Right cardiac atrium (tissue), 5 donors: ENCODE data around the gene NFATC4. TPM values are rescaled to one million over a fixed set of nuclear protein-coding genes. Genes with fewer than 3 reads are reported as not detected.

ENCODE experiments used
- ATAC-seq, 2 donors: fragments of 200-7000 bp; cut with Tn5 transposase; one replicate each; pipeline versions ENCODE4 v1.8.0 to v1.9.1; 2020; ENCODE audit warnings: moderate library complexity in 2 of 2, mild to moderate bottlenecking in 1 of 2
- DNase-seq, 3 donors: peaks; one replicate each; pipeline ENCODE4 v3.0.0-alpha.2; 2020
- H3K27ac ChIP-seq: one replicate; pipeline ENCODE4 v1.5.1; 2013; ENCODE audit warnings: mild to moderate bottlenecking, low read length, control low read depth, moderate library complexity
- H3K27me3 ChIP-seq: one replicate; pipeline ENCODE4 v1.6.1; 2013; ENCODE audit not compliant: control insufficient read depth, insufficient read depth
- H3K4me1 ChIP-seq: one replicate; pipeline ENCODE4 v1.6.1; 2013; ENCODE audit warnings: low read length; ENCODE audit not compliant: control insufficient read depth, insufficient read depth
- H3K4me3 ChIP-seq: one replicate; pipeline ENCODE4 v1.5.1; 2013; ENCODE audit warnings: low read length, control low read depth
- H3K9me3 ChIP-seq: one replicate; pipeline ENCODE4 v1.6.1; 2013; ENCODE audit warnings: low read length; ENCODE audit not compliant: control insufficient read depth
- WGBS: extraction: QIAGEN DNeasy Blood & Tissue Kit; methylation state at CpG from one replicate; pipeline ENCODE4 v1.1.7; 2013; 5-methylcytosine and 5-hydroxymethylcytosine counted together
- intact Hi-C, 4 donors: fragments of 100-400 bp; cut with DNase I; formaldehyde crosslinking; loops; one replicate each; pipeline versions ENCODE4 v1.11.0 to v1.14.0; 2022 to 2023
- polyA plus RNA-seq: library from polyadenylated mRNA; stranded (reverse); fragments of 200-250 nt; gene quantifications from one replicate; pipeline ENCODE4 v1.2.3, GENCODE V29; 2013
- total RNA-seq, 4 donors: library from RNA; stranded (reverse); fragmentation: NEBNext Ultra II Directional; extraction: Animal tissue kit (Norgen Biotek cat#: 25700); gene quantifications; one replicate each; pipeline ENCODE4 v1.2.1, GENCODE V29; 2021
- donor health status: healthy with polysubstance abuse.
- donor health status: DM: no; HTN: yes; CAD: no.
- donor health status: DM: no; HTN: no; CAD: no.
- donor health status: DM: no; HTN: yes; CAD: no; lungs with severe emphysema.
- donor health status: DM: yes; HTN: yes; CAD: no.

The NFATC4 gene
- total and polyA plus RNA-seq, 5 donors, result 15.7 to 40.0 (median 30.3) TPM

GRCh38 chr14:24355009-24355408, 13.0 kb upstream of the NFATC4 start:
- no peak for DNase-seq

GRCh38 chr14:24356208-24356607, 11.8 kb upstream of the NFATC4 start:
- Histone ChIP-seq H3K9me3 (no peaks in the 10 kb centered on the region), H3K4me3 (no peak overlapping the region), H3K27ac (no peak overlapping the region), H3K27me3 (no peaks in the 10 kb centered on the region), H3K4me1 (no peaks in the 10 kb centered on the region)
- 85% methylated on average over 4 of the region's 4 CpGs for WGBS
- intact Hi-C loops, result no loop called here
- DNase-seq (no peak), ATAC-seq (no peak)

More at GRCh38 chr14:24355009-24355408, 13.0 kb upstream of the NFATC4 start:
- H3K27ac ChIP-seq, result no peak overlapping the region
- WGBS, result 86% methylated on average over 7 of the region's 7 CpGs
- H3K4me3 ChIP-seq, result no peak overlapping the region
- ATAC-seq, result no peak
- H3K4me1 ChIP-seq, result no peaks in the 10 kb centered on the region
- H3K27me3 ChIP-seq, result no peaks in the 10 kb centered on the region
- intact Hi-C loops, result no loop called here
- H3K9me3 ChIP-seq, result no peaks in the 10 kb centered on the region

GRCh38 chr14:24360281-24360680, 7.7 kb upstream of the NFATC4 start:
- H3K4me3 ChIP-seq, result no peak overlapping the region
- intact Hi-C loops, result loop anchor here in 1 of 4 donors (10.0 kb wide), 1 partner anchor 75 kb away; no protein-coding TSS in a partner anchor
- ATAC-seq, result no peak
- WGBS, result 96% methylated on average over 3 of the region's 3 CpGs
- DNase-seq, result no peak
- no peak overlapping the region for H3K27ac ChIP-seq
- H3K4me1 ChIP-seq, result no peaks in the 10 kb centered on the region
- H3K27me3 ChIP-seq, result no peaks in the 10 kb centered on the region
- H3K9me3 ChIP-seq, result no peaks in the 10 kb centered on the region

GRCh38 chr14:24361326-24361725, 6.7 kb upstream of the NFATC4 start:
- 68% methylated on average over 2 of the region's 2 CpGs for WGBS
- Histone ChIP-seq H3K27me3 (no peaks in the 10 kb centered on the region), H3K27ac (no peak overlapping the region), H3K9me3 (no peaks in the 10 kb centered on the region), H3K4me1 (no peaks in the 10 kb centered on the region), H3K4me3 (no peak overlapping the region)
- intact Hi-C loops, result loop anchor here in 1 of 4 donors (10.0 kb wide), 1 partner anchor 73 kb away; no protein-coding TSS in a partner anchor
- ATAC-seq (no peak), DNase-seq (no peak)

GRCh38 chr14:24362241-24362960, 5.6 kb upstream of the NFATC4 start:
- no peaks in the 10 kb centered on the region for H3K9me3 ChIP-seq
- no peak for DNase-seq
- no peak overlapping the region for H3K27ac ChIP-seq
- ATAC-seq, result no peak
- no peak overlapping the region for H3K4me3 ChIP-seq
- WGBS, result 49% methylated on average over 2 of the region's 2 CpGs
- intact Hi-C loops, result loop anchor here in 1 of 4 donors (10.0 kb wide), 1 partner anchor 72 kb away; no protein-coding TSS in a partner anchor
- no peaks in the 10 kb centered on the region for H3K27me3 ChIP-seq
- no peaks in the 10 kb centered on the region for H3K4me1 ChIP-seq

- intact Hi-C loops, result loop anchor here in 1 of 4 donors (10.0 kb wide), 1 partner anchor 71 kb away; no protein-coding TSS in a partner anchor
- 91% methylated on average over 5 of the region's 5 CpGs for WGBS
- no peak for ATAC-seq
Measured at GRCh38 chr14:24363401-24363800, 4.6 kb upstream of the NFATC4 start.

GRCh38 chr14:24364841-24365240, 3.1 kb upstream of the NFATC4 start:
- 68% methylated on average over 1 of the region's 1 CpG for WGBS
- intact Hi-C loops, result loop anchor here (5.0 to 10.0 kb wide), 3 partner anchors 47 to 70 kb away; no protein-coding TSS in a partner anchor
- Histone ChIP-seq H3K4me3 (no peak overlapping the region), H3K4me1 (no peaks in the 10 kb centered on the region), H3K27me3 (no peaks in the 10 kb centered on the region), H3K9me3 (no peaks in the 10 kb centered on the region), H3K27ac (no peak overlapping the region)
- DNase-seq, result no peak
- ATAC-seq, result no peak

More at GRCh38 chr14:24363401-24363800, 4.6 kb upstream of the NFATC4 start:
- DNase-seq, result no peak
- Histone ChIP-seq H3K4me1 (no peaks in the 10 kb centered on the region), H3K27ac (no peak overlapping the region), H3K9me3 (no peaks in the 10 kb centered on the region), H3K27me3 (no peaks in the 10 kb centered on the region), H3K4me3 (no peak overlapping the region)

- Histone ChIP-seq H3K27me3 (no peaks in the 10 kb centered on the region), H3K27ac (peak overlapping the region; percentile 95), H3K4me1 (no peaks in the 10 kb centered on the region), H3K9me3 (no peaks in the 10 kb centered on the region), H3K4me3 (peak overlapping the region; percentile 83)
- intact Hi-C loops, result loop anchor here (2.0 to 10.0 kb wide), 4 partner anchors 46 to 69 kb away; no protein-coding TSS in a partner anchor
- whole genome bisulfite sequencing, result 7% methylated on average over 28 of the region's 28 CpGs
- peak; percentile 52 to 71 for ATAC-seq
- DNase-seq, result peak; percentile 91 to 94 (median 94)
Measured at GRCh38 chr14:24365600-24366412, 2.2 kb upstream of the NFATC4 start.

GRCh38 chr14:24366413-24366720, 1.6 kb upstream of the NFATC4 start:
- WGBS, result 8% methylated on average over 16 of the region's 16 CpGs
- ATAC-seq, result no peak

GRCh38 chr14:24366721-24367513, 1.1 kb upstream of the NFATC4 start:
- peak; percentile 87 to 88 for ATAC-seq
- Histone ChIP-seq H3K27ac (peak overlapping the region; percentile 95), H3K9me3 (no peaks in the 10 kb centered on the region), H3K4me1 (no peaks in the 10 kb centered on the region), H3K27me3 (no peaks in the 10 kb centered on the region), H3K4me3 (peak overlapping the region; percentile 83)
- 2% methylated on average over 40 of the region's 40 CpGs for WGBS
- intact Hi-C loops, result loop anchor here (2.0 to 10.0 kb wide), 4 partner anchors 45 to 68 kb away; no protein-coding TSS in a partner anchor
- DNase-seq, result peak; percentile 93 to 97 (median 96)

More at GRCh38 chr14:24366413-24366720, 1.6 kb upstream of the NFATC4 start:
- Histone ChIP-seq H3K4me3 (peak overlapping the region; percentile 83), H3K9me3 (no peaks in the 10 kb centered on the region), H3K4me1 (no peaks in the 10 kb centered on the region), H3K27me3 (no peaks in the 10 kb centered on the region), H3K27ac (peak overlapping the region; percentile 95)
- intact Hi-C loops, result loop anchor here (2.0 to 10.0 kb wide), 4 partner anchors 46 to 68 kb away; no protein-coding TSS in a partner anchor
- DNase-seq, result no peak
